Stimulated activated naive CD4-positive, alpha-beta T cell (primary cell): ENCODE data around the gene DGCR8.

Experiments used
- DNase-seq, 6 experiments: peaks; one replicate each; lab custom pipeline; 2025; lab: John Stamatoyannopoulos, UW

The DGCR8 gene

DNA sequence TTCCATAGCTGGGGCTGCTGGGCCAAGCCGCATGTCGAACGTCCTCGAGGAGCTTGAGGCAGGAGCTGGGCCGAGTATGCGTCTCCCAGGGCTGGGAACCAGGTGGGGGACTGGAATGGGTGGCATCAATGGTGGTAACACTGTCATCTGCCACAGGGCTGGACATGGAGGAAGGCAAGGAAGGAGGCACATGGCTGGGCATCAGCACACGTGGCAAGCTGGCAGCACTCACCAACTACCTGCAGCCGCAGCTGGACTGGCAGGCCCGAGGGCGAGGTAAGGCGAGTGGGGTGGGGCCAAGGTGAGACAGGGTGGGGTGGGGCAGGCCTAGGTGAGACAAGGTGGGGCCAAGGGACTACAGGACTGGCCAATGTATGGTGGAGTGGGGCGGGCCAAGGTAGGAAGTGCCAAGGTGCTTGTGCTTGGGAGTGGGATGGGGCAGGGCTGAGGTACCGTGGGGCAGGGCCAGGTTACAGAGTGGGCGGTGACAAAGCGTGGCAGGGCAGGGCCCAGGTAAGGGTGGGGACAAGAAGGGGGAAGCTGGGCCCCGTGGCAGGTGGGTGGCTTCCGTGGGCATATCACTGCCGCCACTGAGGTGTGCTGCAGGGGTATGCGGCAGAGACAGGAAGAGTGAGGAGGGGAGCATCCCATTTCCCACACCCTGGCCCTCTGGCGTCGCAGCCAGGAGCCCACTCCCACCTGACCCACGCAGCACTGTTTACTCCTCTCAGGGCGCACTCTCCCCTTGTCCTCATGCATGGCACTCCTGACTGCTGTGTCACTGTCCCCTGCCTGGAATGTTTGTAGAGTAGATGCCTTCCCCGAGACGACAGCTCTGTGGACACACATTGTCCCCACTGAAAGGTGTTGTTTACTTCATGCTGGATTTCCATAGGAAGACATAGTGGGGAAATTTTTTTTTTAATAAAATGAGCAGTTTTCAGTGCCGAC is 27.5 kb upstream of the DGCR8 start:
- no peak for DNase-seq

DNA sequence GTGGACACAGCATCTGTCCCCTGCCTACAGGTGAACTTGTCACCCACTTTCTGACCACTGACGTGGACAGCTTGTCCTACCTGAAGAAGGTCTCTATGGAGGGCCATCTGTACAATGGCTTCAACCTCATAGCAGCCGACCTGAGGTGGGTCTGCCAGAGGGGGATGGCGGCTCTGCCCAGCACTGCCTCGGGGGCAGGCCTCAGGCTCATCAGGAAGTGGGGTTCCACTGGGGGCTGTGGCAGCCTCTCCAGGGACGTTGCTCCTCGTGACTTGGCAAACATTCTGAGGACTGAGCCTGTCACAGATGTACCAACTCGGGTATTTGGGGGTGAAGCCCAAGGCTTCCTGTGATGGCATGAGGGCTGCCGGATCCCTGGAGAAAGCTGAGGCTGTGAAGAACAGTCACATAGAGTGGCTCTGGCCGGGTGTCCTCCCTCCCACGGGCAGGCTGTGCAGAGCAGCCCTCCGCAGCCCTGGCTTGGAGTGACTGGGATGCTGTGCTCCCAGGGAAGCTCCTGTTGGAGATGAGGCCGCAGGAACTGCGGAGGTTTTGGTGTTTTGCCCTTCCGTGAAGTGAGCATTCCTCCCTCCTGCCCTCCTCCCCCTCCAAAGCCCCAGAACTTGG is 26.5 kb upstream of the DGCR8 start:
- DNase-seq, result no peak

DNA sequence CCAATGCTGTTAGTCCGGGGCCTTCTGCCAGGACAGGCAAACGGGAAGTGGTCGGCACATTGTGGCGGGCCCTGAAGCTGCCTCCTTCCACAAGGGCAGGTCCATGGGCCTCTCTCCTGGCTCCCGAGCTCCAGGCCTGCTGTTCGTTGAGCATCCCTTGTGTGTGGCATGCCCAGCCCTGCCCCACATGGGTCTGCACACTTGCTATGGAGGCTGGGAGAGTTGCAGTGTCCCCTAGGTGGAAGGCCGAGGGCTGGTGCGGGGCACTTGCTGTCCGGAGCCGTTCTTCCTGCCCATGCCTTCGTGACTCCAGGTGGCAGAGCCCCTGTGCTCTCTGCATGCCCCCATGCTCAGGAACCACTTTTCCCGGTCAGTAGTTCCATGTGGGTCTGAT is 26.0 kb upstream of the DGCR8 start:
- DNase-seq, result no peak

DNA sequence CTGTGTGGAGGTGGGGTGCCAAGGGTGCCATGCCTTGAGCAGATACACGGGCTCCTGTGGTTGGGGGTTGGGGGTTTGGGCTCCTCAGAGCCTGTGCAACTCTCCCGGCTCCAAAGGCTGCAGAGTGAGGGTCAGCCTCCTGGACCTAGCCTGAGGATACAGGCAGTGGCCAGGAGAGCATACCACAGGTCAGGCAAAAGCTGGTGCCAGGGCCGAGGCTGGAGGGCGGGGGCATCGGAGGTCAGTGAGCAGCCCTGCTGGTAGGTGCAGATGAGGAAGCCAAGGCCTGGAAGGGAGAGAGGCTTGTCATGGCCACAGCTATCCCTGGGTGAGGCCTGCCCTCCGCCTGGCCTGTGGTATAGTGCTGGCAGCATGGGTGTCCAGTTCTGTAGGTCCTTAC is 25.6 kb upstream of the DGCR8 start:
- DNase-seq, result no peak

DNA sequence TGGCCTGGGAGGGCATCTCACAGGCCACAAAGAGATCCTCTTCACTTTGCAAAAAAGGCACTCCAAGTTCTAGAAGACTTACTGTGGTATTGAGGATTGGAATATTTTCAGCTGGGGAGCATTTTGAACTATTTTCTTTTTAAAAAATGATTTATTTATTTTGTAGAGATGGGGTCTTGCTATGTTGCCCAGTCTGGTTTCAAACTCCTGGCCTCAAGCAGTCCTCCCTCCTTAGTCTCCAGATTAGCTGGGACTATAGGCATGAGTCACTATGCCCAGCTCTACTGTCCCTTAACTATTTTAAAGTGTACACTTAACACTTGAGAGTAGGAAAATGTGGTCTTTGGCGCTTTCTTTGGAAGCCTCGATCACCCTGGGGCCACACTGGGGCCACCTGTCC is 24.9 kb upstream of the DGCR8 start:
- no peak for DNase-seq

DNA sequence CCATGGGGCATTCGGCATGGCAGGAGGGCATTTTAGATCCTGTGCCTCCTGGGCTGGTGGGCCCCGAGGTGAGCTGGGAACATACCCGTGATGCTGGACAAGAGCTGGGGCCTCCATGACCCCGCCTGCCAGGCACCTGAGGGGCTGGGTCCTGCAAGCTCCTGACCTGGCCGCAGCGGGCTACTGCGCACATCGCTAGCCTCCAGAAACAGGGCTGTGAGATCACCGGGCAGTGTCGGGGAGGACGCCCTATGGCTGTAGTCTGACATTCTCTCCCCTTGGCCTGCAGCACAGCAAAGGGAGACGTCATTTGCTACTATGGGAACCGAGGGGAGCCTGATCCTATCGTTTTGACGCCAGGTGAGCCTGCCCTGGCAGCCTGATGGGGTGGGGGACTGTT is 24.4 kb upstream of the DGCR8 start:
- DNase-seq, result no peak

DNA sequence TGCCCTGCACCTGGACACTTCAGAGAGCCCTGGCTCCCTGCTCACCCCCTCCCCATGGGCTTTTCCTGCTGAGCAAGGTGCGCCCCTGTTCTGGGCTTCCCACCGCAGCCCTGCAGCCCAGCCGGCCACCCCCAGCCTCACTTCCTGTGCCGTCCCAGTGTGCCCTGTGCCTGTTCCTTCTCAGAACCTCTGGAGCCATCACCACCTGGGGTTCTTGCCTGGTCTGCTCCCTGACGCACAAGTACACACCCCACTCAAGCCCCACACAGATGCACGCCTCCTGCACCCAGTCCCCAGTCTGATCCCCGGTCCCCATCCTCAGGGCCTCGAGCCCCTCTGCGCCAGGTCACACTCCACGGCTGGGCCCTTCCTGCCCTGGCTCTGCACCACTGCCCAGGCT is 23.9 kb upstream of the DGCR8 start:
- DNase-seq, result no peak

DNA sequence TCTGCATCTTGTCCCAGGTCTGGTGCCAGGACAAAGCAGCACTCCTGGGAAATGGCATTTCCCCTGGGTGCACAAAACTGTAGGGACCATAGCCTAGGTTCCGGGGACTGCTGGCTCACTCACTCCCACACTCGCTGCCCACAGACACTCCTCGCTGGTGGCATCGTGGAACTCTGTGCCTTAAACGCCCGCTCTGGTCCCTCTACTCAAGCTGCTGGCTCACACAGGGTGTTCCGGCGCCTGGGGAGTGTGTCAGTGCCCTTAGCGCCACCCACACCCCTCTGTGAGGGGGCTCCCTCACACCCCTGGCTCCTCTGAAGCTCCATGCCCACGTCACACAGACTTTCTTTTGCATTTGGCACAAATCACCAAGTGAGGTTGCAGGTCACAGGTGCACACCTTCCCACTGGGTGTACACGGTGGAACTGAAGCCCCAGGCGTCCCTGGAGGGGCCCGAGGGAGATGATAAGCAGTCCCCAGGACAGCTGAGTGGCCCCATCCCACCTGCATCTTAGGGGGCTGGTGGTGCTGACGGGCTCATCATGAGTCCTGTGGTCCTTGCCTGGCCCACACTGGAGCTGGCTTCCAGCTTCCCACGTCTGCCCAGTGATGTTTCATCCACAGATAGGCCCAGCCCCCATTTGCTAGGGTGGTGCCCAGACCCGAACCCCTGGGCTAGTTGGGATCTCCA is 23.2 kb upstream of the DGCR8 start:
- no peak for DNase-seq

DNA sequence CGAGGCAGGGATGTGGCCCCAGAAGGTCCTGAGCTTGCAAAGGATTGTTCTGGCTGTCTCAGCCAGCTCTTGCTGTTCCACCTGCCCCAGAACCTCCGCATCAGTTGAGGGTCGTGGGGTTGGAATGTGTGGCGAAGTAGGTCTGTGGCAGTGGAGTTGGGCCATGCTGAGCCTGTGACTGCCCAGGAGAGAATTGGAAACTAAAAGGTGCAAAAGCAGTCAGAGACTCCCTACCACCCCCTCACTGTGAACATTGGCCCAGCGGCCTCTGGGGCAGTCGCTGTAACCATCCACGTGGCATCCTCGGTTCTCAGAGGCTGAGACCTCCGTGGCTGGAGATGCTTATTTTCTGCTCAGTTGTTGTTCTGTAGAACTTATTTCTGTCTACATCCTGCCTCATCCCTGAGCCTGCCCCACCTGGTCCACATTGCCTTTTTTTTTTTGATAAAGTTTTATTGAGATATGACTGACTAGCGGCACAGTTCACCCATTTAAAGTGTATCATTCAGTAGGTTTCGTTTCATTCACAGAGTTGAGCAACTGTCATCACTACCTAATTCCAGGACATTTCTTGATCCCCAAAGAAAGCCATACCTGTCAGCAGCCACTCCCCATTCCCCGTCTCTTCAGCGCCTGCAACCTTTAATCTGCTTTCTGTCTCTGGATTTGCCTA is 22.3 kb upstream of the DGCR8 start:
- DNase-seq, result no peak

DNA sequence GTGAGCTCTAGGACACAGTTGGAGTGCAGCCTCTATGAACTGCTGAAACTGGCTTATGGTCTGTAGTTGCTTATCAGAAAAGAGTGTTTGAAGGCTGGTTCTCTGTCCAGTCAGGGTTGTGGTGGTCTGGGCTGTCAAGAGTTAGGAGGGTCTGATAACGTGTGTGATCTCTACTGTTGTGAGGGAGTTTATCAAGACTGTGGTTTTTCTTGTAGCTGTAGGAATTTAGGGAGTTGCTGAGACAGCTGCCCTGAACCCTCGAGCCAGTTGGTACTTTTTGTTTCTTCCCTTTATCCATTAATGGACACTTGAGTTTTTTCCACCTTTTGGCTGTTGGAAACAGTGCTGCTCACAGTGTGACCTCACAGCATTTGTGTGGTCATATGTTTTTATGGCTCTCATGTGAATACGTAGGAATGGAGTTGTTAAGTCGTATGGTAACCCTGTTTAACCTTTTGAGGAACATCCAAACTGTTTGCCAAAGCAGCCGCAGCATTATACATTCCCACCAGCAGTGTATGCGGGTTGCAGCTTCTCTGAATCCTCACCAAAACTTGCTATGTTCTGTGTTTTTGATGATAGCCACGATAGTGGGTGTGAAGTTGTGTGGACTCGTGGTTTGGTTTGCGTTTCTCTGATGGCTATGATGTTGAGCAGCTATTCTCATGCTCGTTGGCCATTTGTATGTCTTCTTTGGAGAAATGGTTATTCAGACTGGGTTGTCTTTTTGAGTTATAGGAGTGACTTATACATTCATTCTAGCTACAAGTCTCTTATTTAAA is 20.9 kb upstream of the DGCR8 start:
- no peak for DNase-seq

DNA sequence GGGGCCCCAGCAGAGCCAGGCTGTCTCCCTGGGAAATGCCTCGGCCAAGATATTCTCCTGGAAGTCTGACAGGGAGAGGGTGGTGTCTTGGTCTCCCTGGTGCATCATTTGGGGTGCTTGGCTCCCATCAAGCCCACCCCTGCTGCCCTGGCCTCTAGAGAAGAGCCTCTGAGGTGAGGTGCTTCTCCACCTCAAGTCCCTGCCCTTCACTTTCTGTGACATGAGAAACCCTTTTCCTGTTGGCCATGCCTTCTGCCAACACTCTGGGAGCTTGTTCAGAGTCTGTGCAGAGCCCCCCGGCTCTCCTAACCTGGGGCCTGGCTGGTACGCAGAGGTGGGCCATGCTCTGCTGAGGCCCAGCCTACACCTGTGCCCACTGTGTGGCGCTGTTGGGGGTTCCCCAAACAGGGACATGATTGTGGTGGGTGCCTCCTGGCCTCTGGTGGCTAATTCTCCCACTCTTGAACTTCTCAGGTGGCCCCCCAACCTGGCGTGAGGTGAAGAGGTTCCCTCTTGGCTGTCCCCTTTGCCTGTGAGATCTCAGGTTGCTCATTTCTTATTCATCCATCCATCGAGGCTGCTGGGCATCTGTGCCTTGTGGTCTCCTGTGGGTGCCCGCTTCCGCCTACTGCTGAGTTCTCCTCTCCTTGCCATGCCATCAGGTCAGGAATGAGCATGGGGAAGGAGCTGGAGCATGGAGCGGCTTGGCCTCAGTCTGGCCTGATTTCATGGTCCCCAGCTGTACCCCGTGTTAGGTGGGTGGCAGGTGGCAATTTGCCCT is 19.2 kb upstream of the DGCR8 start:
- DNase-seq, result no peak

DNA sequence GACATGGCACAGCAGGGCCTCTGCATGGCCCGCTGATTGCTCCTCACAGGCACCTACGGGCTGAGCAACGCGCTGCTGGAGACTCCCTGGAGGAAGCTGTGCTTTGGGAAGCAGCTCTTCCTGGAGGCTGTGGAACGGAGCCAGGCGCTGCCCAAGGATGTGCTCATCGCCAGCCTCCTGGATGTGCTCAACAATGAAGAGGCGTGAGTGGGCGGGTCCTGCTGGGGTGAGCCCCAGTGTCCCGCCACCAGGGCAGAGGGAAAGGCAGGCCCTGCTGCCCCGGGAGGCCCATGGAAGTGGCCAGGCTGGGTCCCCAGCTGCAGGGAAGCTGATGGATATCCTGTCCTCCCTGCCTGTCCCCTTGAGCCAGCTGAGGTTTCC is 18.6 kb upstream of the DGCR8 start:
- DNase-seq, result no peak

DNA sequence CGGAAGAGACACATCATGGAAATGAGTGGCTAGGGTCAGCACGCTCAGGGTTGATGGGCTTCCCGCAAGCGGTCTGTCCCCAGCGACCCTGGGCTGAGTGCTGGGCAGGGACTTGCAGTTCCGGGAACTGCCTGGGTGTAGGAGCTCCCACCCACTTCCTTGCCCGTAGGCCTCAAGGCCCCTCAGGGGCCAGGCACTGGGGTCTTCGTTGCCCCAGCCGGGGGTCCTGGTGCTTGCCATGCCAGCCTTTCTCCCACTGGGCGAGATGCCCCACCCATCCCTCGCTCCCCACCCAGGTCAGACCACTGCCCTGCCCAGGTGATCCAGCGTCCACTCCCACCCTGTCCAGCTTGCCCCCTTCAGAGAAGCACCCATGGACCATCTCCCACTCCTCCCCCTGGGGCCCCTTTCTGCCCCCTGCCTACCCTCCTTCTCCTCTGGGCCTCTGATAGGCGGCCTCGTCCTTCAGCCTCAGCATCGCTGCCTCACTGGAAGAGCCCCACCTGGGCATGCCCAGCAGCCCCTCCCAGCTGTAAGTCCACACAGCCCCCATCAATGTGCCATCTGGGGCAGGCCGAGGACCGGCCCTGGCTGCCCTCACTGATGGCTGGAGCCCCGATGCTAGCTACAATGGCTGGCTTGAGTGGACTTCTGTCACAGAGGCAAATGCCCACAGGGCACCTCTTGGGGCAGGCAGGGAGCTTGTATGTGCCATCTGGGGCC is 17.8 kb upstream of the DGCR8 start:
- no peak for DNase-seq

DNA sequence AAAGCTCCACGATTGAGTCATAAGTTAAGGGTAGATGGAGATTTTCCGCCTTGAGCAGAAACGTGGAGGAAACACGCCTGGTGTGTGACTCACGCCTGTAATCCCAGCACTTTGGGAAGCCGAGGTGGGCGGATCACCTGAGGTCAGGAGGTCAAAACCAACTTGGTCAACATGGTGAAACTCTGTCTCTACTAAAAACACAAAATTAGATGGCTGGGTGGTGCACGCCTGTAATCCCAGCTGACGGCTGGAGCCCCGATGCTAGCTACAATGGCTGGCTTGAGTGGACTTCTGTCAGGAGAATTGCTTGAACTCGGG is 17.3 kb upstream of the DGCR8 start:
- DNase-seq, result no peak

DNA sequence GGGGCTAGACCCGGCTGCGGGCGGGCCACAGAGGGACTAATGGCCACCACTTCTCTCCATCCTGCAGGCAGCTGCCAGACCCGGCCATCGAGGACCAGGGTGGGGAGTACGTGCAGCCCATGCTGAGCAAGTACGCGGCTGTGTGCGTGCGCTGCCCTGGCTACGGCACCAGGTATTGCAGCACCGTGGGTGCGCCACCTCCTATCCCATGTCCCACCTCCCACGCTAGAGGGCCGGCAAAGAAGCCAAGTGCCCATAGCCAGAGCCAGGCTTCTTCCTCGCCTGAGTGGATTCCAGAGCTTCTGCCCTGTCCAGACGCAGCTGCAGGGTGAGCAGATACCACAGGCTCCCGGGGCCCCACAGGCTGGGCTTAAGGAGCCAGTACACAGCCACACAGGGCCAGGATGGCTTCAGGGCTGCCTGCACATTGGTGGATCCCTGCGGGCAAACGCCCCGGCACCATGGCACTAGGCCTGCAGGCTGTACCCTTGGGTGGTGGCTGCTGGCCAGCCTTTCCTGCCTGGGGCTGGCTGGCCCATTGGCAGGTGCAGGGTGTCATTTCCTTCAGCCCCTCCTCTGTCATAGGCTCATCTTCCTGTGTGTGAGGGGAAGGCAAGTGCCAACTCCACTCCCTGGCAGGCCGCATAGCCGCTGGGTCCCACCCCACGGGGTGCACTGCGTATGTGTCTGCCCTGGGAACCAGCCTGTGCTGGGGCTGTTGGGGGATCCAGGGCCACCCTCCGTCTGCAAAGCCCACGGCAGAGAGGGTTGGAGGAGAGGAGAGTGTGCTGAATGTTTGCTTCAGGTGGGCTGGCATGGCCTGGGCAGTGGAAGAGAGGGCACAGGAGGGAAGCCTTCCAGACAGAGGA is 16.5 kb upstream of the DGCR8 start:
- no peak for DNase-seq

DNA sequence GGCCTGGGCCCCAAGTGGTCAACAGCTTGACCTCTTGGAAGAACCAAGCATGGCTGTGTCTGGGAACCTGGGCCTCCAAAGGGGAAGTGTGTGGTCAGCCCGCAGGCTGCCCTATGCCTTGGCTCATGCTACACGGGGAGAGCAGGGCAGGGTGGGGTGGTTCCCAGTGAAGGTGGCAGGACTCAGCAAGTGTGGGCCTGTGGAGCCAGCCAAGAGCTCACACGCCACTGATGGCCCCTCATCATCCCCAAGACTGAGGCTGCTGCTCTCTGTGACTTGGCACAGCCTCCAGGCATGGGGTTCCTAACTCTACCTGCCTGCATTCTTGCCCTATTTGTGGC is 15.9 kb upstream of the DGCR8 start:
- DNase-seq, result no peak

DNA sequence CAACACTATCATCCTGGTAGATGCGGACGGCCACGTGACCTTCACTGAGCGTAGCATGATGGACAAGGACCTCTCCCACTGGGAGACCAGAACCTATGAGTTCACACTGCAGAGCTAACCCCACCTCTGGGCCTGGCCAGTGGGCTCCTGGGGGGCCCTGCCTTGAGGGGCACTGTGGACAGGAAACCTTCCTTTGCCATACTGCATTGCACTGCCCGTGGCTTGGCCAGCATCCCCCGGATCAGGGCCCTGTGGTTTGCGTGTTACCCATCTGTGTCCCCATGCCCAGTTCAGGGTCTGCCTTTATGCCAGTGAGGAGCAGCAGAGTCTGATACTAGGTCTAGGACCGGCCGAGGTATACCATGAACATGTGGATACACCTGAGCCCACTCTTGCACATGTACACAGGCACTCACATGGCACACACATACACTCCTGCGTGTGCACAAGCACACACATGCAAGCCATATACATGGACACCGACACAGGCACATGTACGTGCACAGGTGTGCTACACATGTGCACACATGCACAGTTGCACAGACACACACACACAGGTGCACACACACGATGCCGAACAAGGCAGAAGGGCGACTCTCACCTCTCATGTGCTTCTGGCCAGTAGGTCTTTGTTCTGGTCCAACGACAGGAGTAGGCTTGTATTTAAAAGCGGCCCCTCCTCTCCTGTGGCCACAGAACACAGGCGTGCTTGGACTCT is 15.3 kb upstream of the DGCR8 start:
- DNase-seq, result no peak

DNA sequence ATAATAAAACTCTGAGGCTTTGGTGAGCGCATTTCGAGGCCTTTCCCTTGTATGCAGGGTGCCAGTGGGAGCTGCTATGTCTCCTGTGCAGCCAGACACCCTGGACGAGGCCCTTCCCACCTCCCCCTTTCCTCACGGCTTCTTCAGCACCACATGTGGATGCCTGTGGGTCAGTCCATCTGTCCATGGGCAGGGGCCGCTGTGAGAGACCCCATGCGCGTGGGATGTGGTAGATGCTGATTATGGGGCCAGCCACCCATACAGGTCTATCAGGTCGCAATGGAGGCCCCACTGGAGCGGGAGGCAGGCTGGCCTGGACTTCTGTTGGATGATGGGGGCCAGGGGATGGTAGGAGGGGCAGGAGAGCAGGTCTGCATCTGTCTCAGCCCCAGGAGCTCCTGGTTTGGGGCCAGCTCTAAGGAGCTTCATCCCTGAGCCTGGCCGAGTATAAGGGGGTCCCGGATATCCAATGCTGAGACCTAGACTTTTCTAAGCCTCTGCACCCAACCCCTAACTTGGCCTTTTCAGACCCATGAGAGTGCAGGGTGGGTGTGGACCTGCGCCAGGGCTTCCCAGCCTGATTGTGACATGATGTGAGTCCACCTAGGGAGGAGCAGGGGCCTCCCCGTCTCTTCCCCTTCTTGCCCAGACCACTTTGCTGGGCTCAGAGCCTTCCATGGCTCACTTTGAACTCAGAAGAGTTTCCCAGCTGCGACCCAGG is 14.0 kb upstream of the DGCR8 start:
- DNase-seq, result no peak
